ENCODE measurements around the gene SEC61B. TPM values are rescaled to one million over a fixed set of nuclear protein-coding genes. Genes with fewer than 3 reads are reported as not detected.

Gene SEC61B
- total and polyA plus RNA-seq, 2 experiments from 2014 or later = 133 to 602 TPM

- no peaks in the 10 kb centered on the region for H3K79me2 ChIP-seq (replicated peaks; ENCODE audit: insufficient read depth)
- ATAC-seq = no peak
- no peak overlapping the region for H3K4me3 Mint-ChIP-seq
- H3K36me3 ChIP-seq (ENCODE audit: insufficient read depth) = no peaks in the 10 kb centered on the region
- DNase-seq (ENCODE audit: low spot score) = no peak
- H3K27ac ChIP-seq (ENCODE audit: low read depth) = no peak overlapping the region
- H3K4me2 ChIP-seq = no peak overlapping the region
- no peaks in the 10 kb centered on the region for H3K36me3 Mint-ChIP-seq (ENCODE audit: low read depth)
- no peaks in the 10 kb centered on the region for H3K9me2 ChIP-seq (ENCODE audit: insufficient read depth)
- H3K27me3 ChIP-seq (ENCODE audit: insufficient read depth) = no peaks in the 10 kb centered on the region
- no peaks in the 10 kb centered on the region for H3F3A ChIP-seq (replicated peaks; ENCODE audit: low read depth)
- H3K27ac Mint-ChIP-seq = no peak overlapping the region; the same call in 1 of the 2 replicates
- no peak for TF ChIP-seq CREB1 (CRISPR knock-in tag; IDR thresholded peaks at IDR 0.05; ENCODE audit: low read depth)
- no peak for TF ChIP-seq NANOG (IDR thresholded peaks at IDR 0.05; ENCODE audit: borderline replicate concordance)
- TF ChIP-seq JUNB (IDR thresholded peaks at IDR 0.05; ENCODE audit: unreplicated experiment) = no peak
- no peak for TF ChIP-seq EZH2 (IDR thresholded peaks at IDR 0.05; ENCODE audit: low read depth, unreplicated experiment)
- TF ChIP-seq ZNF331 (CRISPR knock-in tag; IDR thresholded peaks at IDR 0.05; ENCODE audit: low read depth) = no peak
- TF ChIP-seq CTCF (conservative IDR thresholded peaks at IDR 0.05; ENCODE audit: low read depth in 2 of 2) = no peak
- TF ChIP-seq ETS1 (IDR thresholded peaks at IDR 0.05) = no peak
- TF ChIP-seq ZNF114 (CRISPR knock-in tag; IDR thresholded peaks at IDR 0.05) = no peak
- no peak for TF ChIP-seq POLR2AphosphoS5 (IDR thresholded peaks at IDR 0.05; ENCODE audit: low read depth)
- TF ChIP-seq STAT1 (IDR thresholded peaks at IDR 0.05; ENCODE audit: unreplicated experiment) = no peak
- no peak for TF ChIP-seq ZNF462 (CRISPR knock-in tag; IDR thresholded peaks at IDR 0.05)
- TF ChIP-seq REST (IDR thresholded peaks at IDR 0.05; ENCODE audit: unreplicated experiment) = no peak
- no peak for TF ChIP-seq EZH2phosphoT487 (IDR thresholded peaks at IDR 0.05; ENCODE audit: unreplicated experiment)
- peaks cover 3% of the 10 kb centered on the region for H3K27me3 Mint-ChIP-seq (ENCODE audit: insufficient read depth, low read depth, poor library complexity)
- no peaks in the 10 kb centered on the region for H3K9me3 Mint-ChIP-seq
- no peaks in the 10 kb centered on the region for H4K20me1 ChIP-seq (replicated peaks; ENCODE audit: insufficient read depth)
- peaks cover 12% of the 10 kb centered on the region; the same call in 2 of the 3 replicates for H3K4me1 Mint-ChIP-seq
- H2AFZ ChIP-seq = 0 out of 2 replicates have a peak overlapping the region, but pooled peaks have one; percentile 56
- H3K4me1 ChIP-seq (ENCODE audit: insufficient read depth) = peaks cover 4% of the 10 kb centered on the region; the same call in 1 of the 2 replicates
- H3K4me3 ChIP-seq = no peak overlapping the region
These were observed 40.5 kb upstream of the SEC61B start for GRCh38 chr9:99181621-99182020.
